ENCODE results near the gene MEOX2.

Gene MEOX2

GRCh38 chr7:15571301-15571878, 115.1 kb downstream of the MEOX2 start:
- FAIRE-seq: no peak
- TF ChIP-seq CTCF (IDR thresholded peaks at IDR 0.05; ENCODE audit: insufficient read depth, missing control alignments): no peak
- DNase-seq (ENCODE audit: insufficient read length, low spot score): no peak

DNA sequence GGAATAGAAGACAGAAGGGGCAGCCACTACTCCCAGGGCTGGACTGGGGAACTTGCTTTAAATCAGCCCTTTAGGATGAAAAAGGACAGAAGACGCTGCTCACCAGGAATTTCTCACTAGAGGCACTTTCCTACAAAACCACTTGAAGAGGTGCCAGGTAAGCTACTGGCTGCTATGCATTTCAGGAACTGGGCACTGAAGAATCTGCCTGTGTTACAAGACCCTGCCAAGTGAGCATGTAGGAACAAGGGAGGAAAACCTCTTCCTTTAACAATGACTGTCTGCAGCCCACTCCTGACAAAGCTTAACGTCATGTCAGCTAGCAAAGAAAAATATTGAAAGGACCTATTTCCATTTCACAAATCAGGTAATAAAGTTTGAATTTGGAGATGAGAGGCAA, 118.8 kb downstream of the MEOX2 start:
- no peak for DNase-seq (ENCODE audit: insufficient read length, low spot score)
- TF ChIP-seq CTCF (IDR thresholded peaks at IDR 0.05; ENCODE audit: insufficient read depth, missing control alignments): no peak
- no peak for FAIRE-seq

DNA sequence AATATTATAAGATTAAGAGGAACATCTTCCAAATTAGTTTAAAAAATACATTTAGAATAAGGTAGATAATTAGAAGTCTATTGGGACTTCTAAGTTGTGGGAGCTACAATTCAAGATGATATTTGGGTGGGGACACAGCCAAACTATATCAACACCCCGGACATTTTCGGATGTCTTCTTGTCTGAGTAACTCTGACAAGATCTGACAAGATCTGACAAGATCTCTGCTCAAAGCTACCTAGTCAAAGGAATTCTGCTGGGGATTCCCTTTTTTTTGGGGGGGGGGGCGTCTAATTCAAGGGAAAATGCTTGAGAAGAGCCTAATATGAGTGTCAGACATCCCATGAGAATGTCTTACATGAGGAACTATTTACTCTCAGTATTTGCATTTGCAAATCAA, 119.4 kb downstream of the MEOX2 start:
- DNase-seq (ENCODE audit: insufficient read length, low spot score): no peak
- TF ChIP-seq CTCF (IDR thresholded peaks at IDR 0.05; ENCODE audit: insufficient read depth, missing control alignments): no peak
- FAIRE-seq: no peak

GRCh38 chr7:15566476-15566875, 120.0 kb downstream of the MEOX2 start:
- DNase-seq (ENCODE audit: insufficient read length, low spot score) (no peak), FAIRE-seq (no peak)
- TF ChIP-seq CTCF (IDR thresholded peaks at IDR 0.05; ENCODE audit: insufficient read depth, missing control alignments): no peak

GRCh38 chr7:15561835-15562234, 124.6 kb downstream of the MEOX2 start, which contains the start of gene AGMO:
TSS of gene AGMO (minus strand) at chr7:15562015.
- DNase-seq (ENCODE audit: insufficient read length, low spot score) (no peak), FAIRE-seq (no peak)
- no peak for TF ChIP-seq CTCF (IDR thresholded peaks at IDR 0.05; ENCODE audit: insufficient read depth, missing control alignments)
